NCI-H526 (cell line): ENCODE results near the gene POTEB2.
"Not testable (repeated sequence)": the region's sequence is repeated elsewhere in the genome, so short reads cannot be mapped to it uniquely, and the experiment has no call there.

Source experiments
- DNase-seq, 2 experiments: peaks; one replicate each; lab custom pipeline; 2025; lab: John Stamatoyannopoulos, UW

POTEB2 gene

DNA sequence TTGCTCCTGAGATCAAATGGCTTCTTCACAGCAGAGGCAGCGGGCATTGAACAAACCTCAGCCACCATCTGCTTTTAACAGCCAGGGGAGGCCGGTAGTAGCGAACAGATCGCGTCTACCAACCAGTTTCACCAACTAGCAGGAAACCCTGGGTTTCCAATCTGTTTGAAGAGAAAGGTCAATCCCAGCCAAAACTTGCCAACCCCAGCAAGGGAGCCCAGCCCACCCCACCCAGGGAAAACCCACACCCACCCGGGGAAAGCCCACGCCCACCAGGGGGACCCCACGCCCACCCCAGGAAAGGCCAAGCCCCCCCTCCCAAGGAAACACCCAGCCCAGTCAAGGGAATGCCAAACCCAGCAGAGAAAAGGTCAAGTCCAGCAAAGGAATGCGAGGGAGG is at the start of gene POTEB2:
TSS of gene POTEB2 (minus strand) at position 101 of the 400 bp plus-strand sequence. CDS start at position 68, 33 bp downstream.
- not testable (repeated sequence) for DNase-seq

DNA sequence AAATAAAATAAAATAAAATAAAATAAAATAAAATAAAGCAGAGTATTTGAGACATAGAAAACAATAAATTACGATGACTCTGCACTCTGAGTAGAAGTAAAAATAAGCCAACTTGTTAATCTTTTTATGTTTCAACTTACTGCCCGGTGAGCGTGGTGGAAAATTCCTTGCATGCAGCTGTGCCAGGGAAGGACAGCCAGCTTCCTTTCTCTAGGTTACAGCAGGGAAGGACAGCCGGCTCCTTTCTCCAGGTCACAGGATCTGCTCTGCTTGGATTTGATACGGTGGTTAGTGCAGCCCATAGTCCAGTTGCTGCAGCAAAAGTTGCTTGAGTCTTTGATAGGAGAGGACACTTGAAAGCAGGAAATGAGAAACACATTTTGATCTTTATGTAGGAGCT is 13.8 kb upstream of the POTEB2 start:
- DNase-seq: not testable (repeated sequence)

DNA sequence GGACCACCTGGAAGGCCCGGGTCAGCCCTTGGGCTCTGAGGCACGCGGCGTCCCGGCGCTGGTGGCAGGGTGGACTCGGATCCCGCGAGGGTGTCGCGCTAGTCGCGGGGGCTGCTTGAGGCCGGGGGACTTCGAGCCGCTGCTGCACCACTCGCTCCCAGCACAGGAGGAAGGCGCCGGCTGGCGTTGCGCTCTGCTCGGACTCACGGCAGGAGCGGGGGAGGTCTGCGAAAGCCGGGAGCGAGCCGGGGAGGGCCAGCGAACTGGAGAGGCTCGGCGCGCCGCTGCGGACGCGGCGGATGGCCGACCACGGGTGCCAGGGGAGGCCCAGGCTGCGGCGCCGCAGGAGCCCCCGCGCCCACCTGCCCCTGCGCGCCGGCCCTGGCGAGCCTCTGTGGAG is 12.3 kb upstream of the POTEB2 start:
- not testable (repeated sequence) for DNase-seq

DNA sequence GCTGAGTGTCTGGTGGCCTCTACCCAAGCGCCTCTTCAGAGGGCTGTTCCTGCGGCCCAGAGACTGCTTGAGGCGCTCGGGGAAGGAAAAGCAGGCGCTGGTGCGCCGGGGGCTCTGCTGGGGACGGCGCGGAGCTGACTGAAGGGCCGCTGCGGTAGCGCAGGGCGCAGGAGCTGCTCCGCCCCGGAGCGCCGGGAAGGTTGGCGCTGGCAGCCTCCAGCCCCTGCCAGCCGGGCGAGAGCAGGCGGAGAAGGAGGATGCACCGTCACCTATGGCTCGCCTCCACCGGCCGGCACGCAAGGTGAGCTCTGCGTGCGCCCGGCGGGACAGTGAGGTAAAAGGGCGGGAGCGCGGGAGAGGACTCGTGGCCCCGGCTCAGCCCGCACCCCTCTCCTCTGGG is 11.7 kb upstream of the POTEB2 start:
- DNase-seq: not testable (repeated sequence)
